T-helper 17 cell (primary cell): Measurements from ENCODE around the gene AGBL1. TPM values are rescaled to one million over a fixed set of nuclear protein-coding genes. Genes with fewer than 3 reads are reported as not detected.
A peak's percentile ranks its signal among the peaks of the same experiment; 100 is the strongest.

ENCODE experiments used
- ATAC-seq: fragments of 150-1000 bp; cut with Tn5 transposase; 2 replicates; pipeline ENCODE4 v1.10.0; 2021; ENCODE audit warnings: mild to moderate bottlenecking, moderate library complexity
- DNase-seq, 3 donors: peaks; one replicate each; pipeline versions ENCODE4 v3.0.0 to v3.0.0-alpha.2; 2020 to 2021
- H3K9me3 ChIP-seq: one replicate; pipeline ENCODE4 v1.7.0; 2013; ENCODE audit warnings: low read length, mild to moderate bottlenecking; ENCODE audit not compliant: control insufficient read depth, poor library complexity, severe bottlenecking
- H3K27ac Mint-ChIP-seq: one replicate; pipeline ENCODE4 v1.8.0; 2022; ENCODE audit warnings: mild to moderate bottlenecking, moderate library complexity, mixed read lengths
- H3K27me3 Mint-ChIP-seq: one replicate; pipeline ENCODE4 v1.8.0; 2022; ENCODE audit warnings: mixed read lengths
- H3K36me3 Mint-ChIP-seq: one replicate; pipeline ENCODE4 v1.8.0; 2022; ENCODE audit warnings: low read depth, mixed read lengths
- H3K4me1 Mint-ChIP-seq: one replicate; pipeline ENCODE4 v1.8.0; 2022; ENCODE audit warnings: mild to moderate bottlenecking, mixed read lengths
- H3K4me3 Mint-ChIP-seq: one replicate; pipeline ENCODE4 v1.8.0; 2022; ENCODE audit warnings: mild to moderate bottlenecking, moderate library complexity, mixed read lengths
- total RNA-seq, 4 donors: library from RNA in 2 of 4; stranded (reverse) in 2 of 4; gene quantifications; one replicate each; pipeline ENCODE4 v1.2.3 and lab custom pipeline; 2022 to 2026

AGBL1 gene
- total RNA-seq, 2 donors from 2014 or later = not detected

GRCh38 chr15:86735247-86736040 lies 655.8 kb downstream of the AGBL1 start:
- H3K4me3 Mint-ChIP-seq = no peak overlapping the region
- ATAC-seq = no peak
- H3K9me3 ChIP-seq = no peaks in the 10 kb centered on the region

GRCh38 chr15:86741917-86742316 lies 662.2 kb downstream of the AGBL1 start:
- H3K4me3 Mint-ChIP-seq = no peak overlapping the region
- H3K27ac Mint-ChIP-seq = no peak overlapping the region
- peaks cover 4% of the 10 kb centered on the region for H3K4me1 Mint-ChIP-seq
- no peak for DNase-seq
- H3K27me3 Mint-ChIP-seq = no peaks in the 10 kb centered on the region
- no peaks in the 10 kb centered on the region for H3K36me3 Mint-ChIP-seq
- ATAC-seq = no peak
- no peaks in the 10 kb centered on the region for H3K9me3 ChIP-seq

More at GRCh38 chr15:86735247-86736040, 655.8 kb downstream of the AGBL1 start:
- DNase-seq = no peak
- Mint-ChIP-seq H3K36me3 (no peaks in the 10 kb centered on the region), H3K27me3 (no peaks in the 10 kb centered on the region), H3K27ac (no peak overlapping the region), H3K4me1 (no peaks in the 10 kb centered on the region)

DNA sequence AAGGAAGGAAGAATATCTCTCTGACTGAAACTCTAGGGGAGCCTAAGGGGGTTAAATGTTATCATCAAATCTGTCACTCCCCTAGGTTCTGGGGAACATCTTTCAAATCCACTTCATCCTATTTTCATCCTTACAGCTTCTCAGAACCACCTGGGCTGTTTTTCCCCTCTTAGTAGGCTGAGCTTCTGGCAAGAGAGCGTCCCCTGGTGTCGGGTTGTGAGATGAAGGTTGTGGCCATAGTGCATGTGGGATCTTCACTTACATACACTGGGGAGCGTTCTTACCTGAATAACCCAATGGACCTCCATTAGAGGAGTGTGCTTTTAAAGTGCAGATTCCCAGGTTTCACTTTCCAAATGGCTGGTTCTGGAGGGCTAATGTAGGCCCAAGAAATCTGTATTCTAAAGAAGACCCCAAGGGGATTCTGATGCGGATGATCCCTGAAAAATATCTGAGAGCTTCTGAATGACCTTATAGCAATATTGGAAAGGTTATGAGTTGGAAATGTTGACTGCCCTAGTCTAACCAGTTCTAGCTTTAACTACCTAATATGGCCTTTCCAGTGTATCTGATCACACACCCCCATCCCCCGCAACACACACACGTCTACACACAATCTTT lies 663.7 kb downstream of the AGBL1 start:
- Mint-ChIP-seq H3K4me1 (peaks cover 4% of the 10 kb centered on the region), H3K4me3 (no peak overlapping the region), H3K36me3 (no peaks in the 10 kb centered on the region), H3K27me3 (no peaks in the 10 kb centered on the region), H3K27ac (no peak overlapping the region)
- H3K9me3 ChIP-seq = no peaks in the 10 kb centered on the region
- ATAC-seq (no peak), DNase-seq (peak in 2 of 3 donors; percentile 16 to 53)

GRCh38 chr15:86744198-86744780 lies 664.6 kb downstream of the AGBL1 start:
- DNase-seq (no peak), ATAC-seq (no peak)
- H3K4me1 Mint-ChIP-seq = peaks cover 4% of the 10 kb centered on the region
- H3K36me3 Mint-ChIP-seq = no peaks in the 10 kb centered on the region
- H3K27ac Mint-ChIP-seq = no peak overlapping the region
- no peak overlapping the region for H3K4me3 Mint-ChIP-seq
- no peaks in the 10 kb centered on the region for H3K27me3 Mint-ChIP-seq
- H3K9me3 ChIP-seq = no peaks in the 10 kb centered on the region

- Mint-ChIP-seq H3K4me1 (no peaks in the 10 kb centered on the region), H3K27ac (no peak overlapping the region), H3K27me3 (peaks cover 15% of the 10 kb centered on the region), H3K4me3 (no peak overlapping the region), H3K36me3 (no peaks in the 10 kb centered on the region)
- no peak for ATAC-seq
- H3K9me3 ChIP-seq = no peaks in the 10 kb centered on the region
- no peak for DNase-seq
These were observed 671.4 kb downstream of the AGBL1 start for GRCh38 chr15:86751116-86751515.

GRCh38 chr15:86754846-86755245 lies 675.2 kb downstream of the AGBL1 start:
- Mint-ChIP-seq H3K27me3 (peaks cover 29% of the 10 kb centered on the region), H3K4me3 (no peak overlapping the region), H3K36me3 (no peaks in the 10 kb centered on the region), H3K4me1 (peaks cover 2% of the 10 kb centered on the region), H3K27ac (no peak overlapping the region)
- no peaks in the 10 kb centered on the region for H3K9me3 ChIP-seq
- DNase-seq (no peak), ATAC-seq (no peak)

- no peak overlapping the region for H3K4me3 Mint-ChIP-seq
- no peak for ATAC-seq
- H3K27ac Mint-ChIP-seq = no peak overlapping the region
- no peaks in the 10 kb centered on the region for H3K36me3 Mint-ChIP-seq
- no peaks in the 10 kb centered on the region for H3K9me3 ChIP-seq
- peaks cover 46% of the 10 kb centered on the region for H3K27me3 Mint-ChIP-seq
- no peak for DNase-seq
- H3K4me1 Mint-ChIP-seq = peaks cover 2% of the 10 kb centered on the region
These were observed 677.0 kb downstream of the AGBL1 start for GRCh38 chr15:86756688-86757087.

DNA sequence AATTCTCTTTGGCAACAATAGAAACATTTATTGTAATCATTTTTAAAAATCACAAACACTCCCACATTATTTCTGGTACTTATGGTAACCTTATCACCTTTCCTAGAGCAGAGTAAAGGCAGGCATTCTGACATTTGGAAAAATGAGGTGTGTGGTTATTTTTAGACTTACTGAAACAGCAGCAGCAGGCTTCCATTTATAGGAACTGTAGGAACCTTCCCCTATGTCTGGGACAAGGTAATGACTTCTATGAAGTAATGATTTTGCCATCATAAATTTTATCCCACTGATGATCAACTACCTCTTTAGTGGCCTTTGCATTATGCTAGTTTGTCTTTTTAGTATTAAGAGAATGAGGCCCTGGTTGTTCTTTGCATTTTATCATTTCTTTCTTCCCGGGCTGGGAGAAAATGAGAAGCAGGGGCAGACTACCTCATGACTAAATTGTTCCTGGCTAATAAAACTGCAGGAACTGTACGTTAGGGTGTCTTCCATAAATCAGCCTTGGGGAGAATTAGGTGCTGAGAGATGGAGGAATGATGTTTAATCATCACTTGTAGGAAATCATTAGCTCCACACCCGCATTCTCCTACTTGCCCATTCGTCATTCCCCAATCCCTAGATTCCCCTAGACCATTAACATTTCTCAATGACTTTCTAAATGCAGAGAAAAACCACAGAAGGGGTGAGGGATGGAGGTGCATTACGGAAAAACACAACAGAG lies 680.3 kb downstream of the AGBL1 start:
- ATAC-seq (no peak), DNase-seq (no peak)
- no peak overlapping the region for H3K4me3 Mint-ChIP-seq
- no peak overlapping the region for H3K27ac Mint-ChIP-seq
- peaks cover 2% of the 10 kb centered on the region for H3K36me3 Mint-ChIP-seq
- H3K4me1 Mint-ChIP-seq = peaks cover 5% of the 10 kb centered on the region
- no peaks in the 10 kb centered on the region for H3K9me3 ChIP-seq
- peaks cover 60% of the 10 kb centered on the region for H3K27me3 Mint-ChIP-seq

DNA sequence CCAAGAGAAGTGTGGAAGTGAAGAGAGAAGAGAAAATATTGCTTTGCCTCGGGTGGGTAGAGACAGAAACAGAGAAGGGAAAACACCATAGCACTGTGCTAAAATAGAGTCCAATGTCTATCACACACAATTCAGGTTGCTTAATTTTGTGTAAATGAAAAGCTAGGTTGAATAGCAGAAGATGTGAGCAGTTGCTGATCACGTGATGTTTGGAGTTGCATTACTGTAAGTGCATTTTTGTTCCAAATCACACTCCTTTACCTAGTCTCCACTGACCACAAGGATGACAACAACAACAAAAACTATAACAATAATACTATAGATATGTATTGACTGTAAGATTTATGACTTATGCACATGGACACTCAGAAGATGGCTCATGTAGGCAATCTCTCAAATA lies 683.2 kb downstream of the AGBL1 start:
- Mint-ChIP-seq H3K4me1 (peaks cover 2% of the 10 kb centered on the region), H3K27ac (no peak overlapping the region), H3K27me3 (peaks cover 47% of the 10 kb centered on the region), H3K4me3 (no peak overlapping the region), H3K36me3 (peaks cover 2% of the 10 kb centered on the region)
- H3K9me3 ChIP-seq = no peaks in the 10 kb centered on the region
- ATAC-seq (no peak), DNase-seq (no peak)

DNA sequence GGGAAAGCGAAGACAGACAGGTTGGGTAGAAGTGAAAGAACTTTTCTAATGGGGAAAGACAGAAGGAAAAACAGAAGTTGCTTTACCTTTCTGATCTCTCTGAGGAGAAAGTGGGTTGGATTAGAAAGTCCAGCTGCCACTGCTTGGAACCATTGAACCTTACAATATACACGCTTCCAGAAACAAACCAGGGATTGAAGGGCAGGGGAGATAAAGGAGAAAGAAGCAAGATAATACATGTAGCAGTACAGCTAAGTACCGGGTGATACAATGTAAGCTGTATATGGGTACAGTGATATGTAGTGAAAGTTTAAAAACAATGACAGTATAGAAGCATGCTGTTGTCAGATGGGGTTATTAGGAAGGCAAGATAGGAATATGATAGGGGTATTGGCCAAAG lies 684.4 kb downstream of the AGBL1 start:
- ATAC-seq = no peak
- peaks cover 2% of the 10 kb centered on the region for H3K36me3 Mint-ChIP-seq
- no peak for DNase-seq
- H3K4me3 Mint-ChIP-seq = no peak overlapping the region
- H3K27me3 Mint-ChIP-seq = peaks cover 47% of the 10 kb centered on the region
- peaks cover 2% of the 10 kb centered on the region for H3K4me1 Mint-ChIP-seq
- no peaks in the 10 kb centered on the region for H3K9me3 ChIP-seq
- H3K27ac Mint-ChIP-seq = no peak overlapping the region

DNA sequence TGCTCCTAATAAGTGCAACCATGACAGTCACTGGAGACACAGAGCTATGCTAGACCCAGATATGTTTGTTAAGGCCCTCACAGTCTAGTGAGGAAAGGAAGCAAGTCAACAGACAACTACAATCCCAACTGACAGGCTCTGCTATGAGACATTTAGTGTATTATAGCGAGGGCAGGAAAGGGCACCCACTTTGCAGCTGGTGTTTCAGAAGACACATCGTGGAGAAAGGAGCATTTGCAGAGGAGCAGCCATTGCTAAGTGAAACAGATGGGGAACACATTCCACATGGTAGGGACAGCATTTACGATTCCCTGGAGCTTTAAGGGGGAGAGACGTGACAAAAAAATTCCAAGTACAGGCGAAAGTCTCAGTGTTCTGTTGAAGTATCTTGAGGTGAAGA lies 685.6 kb downstream of the AGBL1 start:
- ATAC-seq = no peak
- no peaks in the 10 kb centered on the region for H3K9me3 ChIP-seq
- Mint-ChIP-seq H3K4me3 (no peak overlapping the region), H3K27me3 (peaks cover 38% of the 10 kb centered on the region), H3K36me3 (peaks cover 2% of the 10 kb centered on the region), H3K4me1 (peaks cover 2% of the 10 kb centered on the region), H3K27ac (no peak overlapping the region)
- no peak for DNase-seq

DNA sequence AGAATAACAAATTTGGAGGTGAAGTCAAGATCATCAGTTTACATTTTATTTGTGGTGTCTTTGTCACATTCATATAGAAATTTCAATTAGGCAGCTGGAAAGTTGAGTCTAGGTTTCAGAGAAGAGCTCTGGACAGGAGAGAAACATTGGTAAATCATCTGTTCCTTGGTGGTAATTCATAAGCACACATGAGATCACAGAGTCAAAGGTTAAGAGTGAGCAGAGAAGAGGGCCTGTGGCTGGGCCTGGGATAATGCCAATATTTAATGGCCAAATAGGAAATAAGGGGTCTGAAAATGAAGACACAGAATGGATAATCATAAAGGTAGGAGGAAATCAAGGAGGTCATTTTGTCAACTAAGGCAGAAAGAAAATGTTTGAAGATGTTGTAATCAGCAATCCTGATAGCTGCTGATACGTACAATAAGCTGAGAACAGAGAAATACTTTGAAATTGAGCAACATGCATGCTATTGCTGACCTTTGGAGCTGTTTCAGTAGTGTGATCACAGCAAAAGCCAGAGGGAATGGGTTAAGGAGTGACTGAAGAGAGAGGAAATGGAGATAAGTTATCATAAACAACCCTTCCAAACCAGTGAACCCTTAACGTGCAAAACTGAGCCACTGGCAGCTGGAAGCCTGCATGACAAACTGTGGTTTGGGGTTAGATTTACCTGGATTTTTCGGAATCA lies 692.8 kb downstream of the AGBL1 start:
- no peaks in the 10 kb centered on the region for H3K27me3 Mint-ChIP-seq
- no peak for ATAC-seq
- H3K4me1 Mint-ChIP-seq = no peaks in the 10 kb centered on the region
- DNase-seq = no peak
- H3K9me3 ChIP-seq = no peaks in the 10 kb centered on the region
- H3K27ac Mint-ChIP-seq = no peak overlapping the region
- no peaks in the 10 kb centered on the region for H3K36me3 Mint-ChIP-seq
- H3K4me3 Mint-ChIP-seq = no peak overlapping the region

DNA sequence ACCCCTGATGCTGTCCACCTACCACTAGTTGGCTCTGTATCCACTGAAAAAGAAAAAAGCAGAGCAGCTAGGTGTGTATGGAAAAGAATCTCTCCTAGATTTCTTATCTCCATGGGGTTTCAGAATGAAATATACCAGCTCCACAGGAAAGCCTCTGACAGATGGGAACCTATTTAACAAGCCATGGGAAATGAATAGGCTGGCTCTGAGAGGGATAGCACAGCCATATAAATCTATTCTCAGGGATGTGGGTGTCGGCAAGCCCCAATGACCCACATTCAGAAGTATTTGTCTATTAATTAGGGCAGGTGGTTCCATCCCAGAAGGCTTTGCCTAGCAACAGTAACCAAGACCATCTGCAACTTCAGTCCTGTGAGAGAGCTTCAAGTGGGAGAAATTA lies 694.1 kb downstream of the AGBL1 start:
- no peaks in the 10 kb centered on the region for H3K36me3 Mint-ChIP-seq
- H3K27ac Mint-ChIP-seq = no peak overlapping the region
- no peak for DNase-seq
- no peaks in the 10 kb centered on the region for H3K9me3 ChIP-seq
- no peak overlapping the region for H3K4me3 Mint-ChIP-seq
- ATAC-seq = no peak
- H3K27me3 Mint-ChIP-seq = no peaks in the 10 kb centered on the region
- no peaks in the 10 kb centered on the region for H3K4me1 Mint-ChIP-seq
